Aorta (tissue), 5 donors: ENCODE measurements around the gene CACHD1. TPM values are rescaled to one million over a fixed set of nuclear protein-coding genes. Genes with fewer than 3 reads are reported as not detected.
"Not testable (repeated sequence)": the region's sequence is repeated elsewhere in the genome, so short reads cannot be mapped to it uniquely, and the experiment has no call there.

Experiments
- ATAC-seq: fragments of 200-7000 bp; cut with Tn5 transposase; one replicate; pipeline ENCODE4 v1.9.1; 2022; ENCODE audit warnings: moderate library complexity; ENCODE audit not compliant: low FRiP score
- DNase-seq, 2 donors: peaks; one replicate each; pipeline ENCODE4 v3.0.0-alpha.2; 2020
- H3K27ac ChIP-seq, 2 donors: one replicate each; pipeline ENCODE4 v1.5.1; 2013; ENCODE audit warnings: low read length in 2 of 2, mild to moderate bottlenecking in 2 of 2, moderate library complexity in 2 of 2, control low read depth in 1 of 2, inconsistent platforms in 1 of 2, low read depth in 1 of 2
- H3K27me3 ChIP-seq, 2 donors: one replicate each; pipeline ENCODE4 v1.6.1; 2013; ENCODE audit warnings: control low read depth in 1 of 2, low read length in 1 of 2, mild to moderate bottlenecking in 1 of 2, moderate library complexity in 1 of 2; ENCODE audit not compliant: insufficient read depth in 2 of 2, control insufficient read depth in 1 of 2
- H3K36me3 ChIP-seq, 2 donors: one replicate each; pipeline ENCODE4 v1.6.1; 2013; ENCODE audit warnings: control low read depth in 1 of 2, low read length in 1 of 2, mild to moderate bottlenecking in 1 of 2; ENCODE audit not compliant: insufficient read depth in 2 of 2, control insufficient read depth in 1 of 2
- H3K4me1 ChIP-seq, 2 donors: one replicate each; pipeline ENCODE4 v1.6.1; 2013; ENCODE audit warnings: low read length in 2 of 2, control low read depth in 1 of 2, mild to moderate bottlenecking in 1 of 2, moderate library complexity in 1 of 2; ENCODE audit not compliant: insufficient read depth in 2 of 2, control insufficient read depth in 1 of 2
- H3K4me3 ChIP-seq, 2 donors: one replicate each; pipeline ENCODE4 v1.5.1; 2013; ENCODE audit warnings: low read length in 2 of 2, control low read depth in 1 of 2, mild to moderate bottlenecking in 1 of 2
- H3K9me3 ChIP-seq: one replicate; pipeline ENCODE4 v1.6.1; 2013; ENCODE audit warnings: mild to moderate bottlenecking, low read length; ENCODE audit not compliant: control insufficient read depth
- WGBS, 2 donors: extraction: QIAGEN DNeasy Blood & Tissue Kit; methylation state at CpG; one replicate each; pipeline ENCODE4 v1.1.7; 2013; 5-methylcytosine and 5-hydroxymethylcytosine counted together
- intact Hi-C, 2 donors: fragments of 100-400 bp; cut with DNase I; formaldehyde crosslinking; loops; one replicate each; pipeline versions ENCODE4 v1.14.2 to v1.15.0; 2022
- polyA plus RNA-seq, 2 donors: library from polyadenylated mRNA; stranded (reverse); fragments of 200-250 nt; gene quantifications; one replicate each; pipeline ENCODE4 v1.2.3, GENCODE V29; 2013
- total RNA-seq, 2 donors: library from RNA; stranded (reverse); fragmentation: NEBNext Ultra II Directional; extraction: Animal tissue kit (Norgen Biotek cat#: 25700); gene quantifications; one replicate each; pipeline ENCODE4 v1.2.1, GENCODE V29; 2021
- donor health status: healthy with polysubstance abuse.
- donor health status: Bipolar disorder and iron deficiency.
- donor health status: DM: no; HTN: no; CAD: no.
- donor health status: DM: no; HTN: no; CAD: no.
- donor health status: DM: yes; HTN: yes; CAD: no.

CACHD1 gene
- total and polyA plus RNA-seq, 4 donors: 1.4 to 26.5 (median 5.0) TPM

DNA sequence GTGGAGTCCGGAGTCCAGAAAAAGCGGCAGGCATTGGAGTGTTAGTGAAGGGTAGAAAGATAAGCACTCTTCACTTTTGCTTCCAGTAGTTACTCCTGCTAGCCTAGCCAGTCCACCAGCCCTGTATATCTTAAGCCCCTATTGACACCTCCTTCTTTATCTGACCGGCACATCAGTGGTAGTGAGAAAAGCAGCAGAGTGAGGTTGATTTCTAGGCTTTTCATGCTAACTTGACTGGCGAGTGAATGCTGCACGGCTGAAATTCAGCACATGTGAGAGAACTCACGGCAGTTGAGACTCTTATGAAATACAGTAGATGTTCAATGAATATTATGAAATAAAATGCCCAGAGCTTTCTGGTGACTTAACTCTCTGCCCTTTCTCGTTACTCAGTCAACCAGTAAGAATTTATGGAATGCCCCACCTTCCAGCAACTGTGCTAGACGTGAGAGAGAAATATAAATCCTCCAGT, 128.2 kb downstream of the CACHD1 start:
- Histone ChIP-seq H3K9me3 (no peaks in the 10 kb centered on the region), H3K4me3 (no peak overlapping the region), H3K4me1 (no peaks in the 10 kb centered on the region), H3K27me3 (no peaks in the 10 kb centered on the region), H3K36me3 (no peaks in the 10 kb centered on the region), H3K27ac (no peak overlapping the region)
- no peak for ATAC-seq
- 77 to 79% methylated on average over 8 of the region's 8 CpGs for WGBS, 2 donors
- intact Hi-C loops: no loop called here
- DNase-seq: no peak

GRCh38 chr1:64599242-64599641, 129.3 kb downstream of the CACHD1 start:
- Histone ChIP-seq H3K36me3 (no peaks in the 10 kb centered on the region), H3K27me3 (no peaks in the 10 kb centered on the region), H3K4me3 (no peak overlapping the region), H3K4me1 (no peaks in the 10 kb centered on the region), H3K9me3 (no peaks in the 10 kb centered on the region), H3K27ac (no peak overlapping the region)
- intact Hi-C loops: no loop called here
- no peak for DNase-seq
- ATAC-seq: no peak
- 93 to 95% methylated on average over 3 of the region's 3 CpGs for WGBS, 2 donors

DNA sequence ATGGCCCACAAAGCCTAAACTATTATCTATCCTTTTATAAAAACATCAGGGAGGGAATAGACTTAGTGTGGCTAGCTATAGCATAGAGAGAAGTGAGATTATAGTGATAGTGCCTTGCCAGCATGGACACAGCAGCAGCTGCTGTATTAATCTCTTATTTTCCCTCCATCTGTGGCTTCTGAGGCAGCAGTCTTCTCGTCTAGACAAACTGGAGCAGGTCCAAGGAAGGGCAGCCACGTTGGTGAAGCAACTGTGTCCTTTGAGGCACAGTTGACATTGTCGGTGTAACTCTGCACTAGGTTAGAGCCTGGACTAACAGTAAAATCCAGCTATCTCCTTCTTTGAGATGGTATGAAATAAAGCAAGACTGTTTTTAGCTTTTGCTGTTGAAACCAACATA, 131.3 kb downstream of the CACHD1 start:
- 36 to 39% methylated on average over 3 of the region's 3 CpGs for WGBS, 2 donors
- no peak overlapping the region for H3K4me3 ChIP-seq
- H3K36me3 ChIP-seq: no peaks in the 10 kb centered on the region
- H3K27ac ChIP-seq: no peak overlapping the region
- ATAC-seq (no peak), DNase-seq (no peak)
- no peaks in the 10 kb centered on the region for H3K4me1 ChIP-seq
- no peaks in the 10 kb centered on the region for H3K9me3 ChIP-seq
- intact Hi-C loops: no loop called here
- H3K27me3 ChIP-seq: no peaks in the 10 kb centered on the region

DNA sequence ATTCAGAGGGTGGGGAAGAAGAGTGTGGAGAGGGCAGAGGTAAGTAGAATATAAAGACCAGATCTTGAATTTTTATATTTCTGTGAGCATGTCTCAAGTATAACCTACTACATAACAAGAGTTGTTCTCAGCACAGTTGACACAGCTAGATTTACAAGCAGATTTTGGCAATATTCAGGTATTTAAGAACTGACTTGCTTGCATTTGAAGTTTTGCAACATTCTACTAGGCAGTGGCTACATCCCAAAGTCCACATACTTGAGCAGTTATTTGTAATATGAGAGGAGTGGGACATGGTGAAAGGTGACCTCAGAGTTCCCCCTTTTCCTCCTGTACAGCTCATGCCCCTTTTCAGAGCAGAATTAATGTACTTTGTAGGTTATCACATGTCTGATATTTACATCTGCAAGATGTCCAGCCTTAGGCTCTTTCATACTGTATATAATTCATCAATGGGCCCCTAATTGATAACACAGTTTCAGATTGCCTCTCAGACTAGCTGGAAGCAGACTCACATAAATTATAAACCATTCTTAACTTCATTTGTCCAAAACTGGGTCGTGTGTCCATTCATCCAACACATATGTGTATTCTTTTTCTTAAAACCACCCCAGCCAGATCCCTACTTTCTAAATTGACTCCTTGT, 138.2 kb downstream of the CACHD1 start:
- Histone ChIP-seq H3K4me1 (no peaks in the 10 kb centered on the region), H3K27me3 (no peaks in the 10 kb centered on the region), H3K4me3 (no peak overlapping the region), H3K36me3 (no peaks in the 10 kb centered on the region), H3K9me3 (no peaks in the 10 kb centered on the region), H3K27ac (no peak overlapping the region)
- no peak for ATAC-seq
- intact Hi-C loops: no loop called here
- 66% methylated on average over 1 of the region's 1 CpG for WGBS, 2 donors
- no peak for DNase-seq

GRCh38 chr1:64608651-64609048, 138.7 kb downstream of the CACHD1 start:
- ATAC-seq (no peak), DNase-seq (no peak)
- Histone ChIP-seq H3K4me1 (no peaks in the 10 kb centered on the region), H3K36me3 (no peaks in the 10 kb centered on the region), H3K9me3 (no peaks in the 10 kb centered on the region), H3K4me3 (no peak overlapping the region), H3K27me3 (no peaks in the 10 kb centered on the region), H3K27ac (no peak overlapping the region)
- intact Hi-C loops: no loop called here
- 97 to 100% methylated on average over 6 of the region's 6 CpGs for WGBS, 2 donors

- H3K36me3 ChIP-seq, H3K27me3 ChIP-seq, intact Hi-C loops, H3K9me3 ChIP-seq, ATAC-seq, H3K27ac ChIP-seq, H3K4me3 ChIP-seq, H3K4me1 ChIP-seq, DNase-seq: not testable (repeated sequence)
- WGBS, 2 donors: 82 to 89% methylated on average over 3 of the region's 3 CpGs
Measured at GRCh38 chr1:64610950-64611349, 141.0 kb downstream of the CACHD1 start.

DNA sequence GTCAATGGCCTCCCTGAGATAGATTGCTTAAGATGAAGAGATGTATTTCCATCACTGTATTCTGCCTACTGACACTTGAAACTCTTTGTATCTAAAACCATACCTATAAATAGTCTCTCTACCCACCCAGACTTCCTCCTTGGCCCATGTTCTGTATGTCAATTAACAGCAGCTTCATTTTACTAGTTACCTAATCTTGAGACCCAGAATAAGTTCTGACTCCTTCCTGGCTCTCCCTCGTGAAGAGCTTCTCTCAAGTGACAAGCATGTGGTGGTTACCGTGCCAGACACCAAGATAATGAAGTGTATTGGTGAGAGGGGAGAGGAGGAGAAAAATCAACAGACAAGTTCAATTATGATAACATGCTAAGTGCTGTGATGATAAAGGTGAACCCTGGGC, 146.1 kb downstream of the CACHD1 start:
- Histone ChIP-seq H3K36me3 (no peaks in the 10 kb centered on the region), H3K9me3 (peaks cover 1% of the 10 kb centered on the region), H3K27ac (no peak overlapping the region), H3K27me3 (no peaks in the 10 kb centered on the region), H3K4me1 (no peaks in the 10 kb centered on the region), H3K4me3 (no peak overlapping the region)
- ATAC-seq (no peak), DNase-seq (no peak)
- intact Hi-C loops: no loop called here
- WGBS, 2 donors: 73% methylated on average over 2 of the region's 2 CpGs

DNA sequence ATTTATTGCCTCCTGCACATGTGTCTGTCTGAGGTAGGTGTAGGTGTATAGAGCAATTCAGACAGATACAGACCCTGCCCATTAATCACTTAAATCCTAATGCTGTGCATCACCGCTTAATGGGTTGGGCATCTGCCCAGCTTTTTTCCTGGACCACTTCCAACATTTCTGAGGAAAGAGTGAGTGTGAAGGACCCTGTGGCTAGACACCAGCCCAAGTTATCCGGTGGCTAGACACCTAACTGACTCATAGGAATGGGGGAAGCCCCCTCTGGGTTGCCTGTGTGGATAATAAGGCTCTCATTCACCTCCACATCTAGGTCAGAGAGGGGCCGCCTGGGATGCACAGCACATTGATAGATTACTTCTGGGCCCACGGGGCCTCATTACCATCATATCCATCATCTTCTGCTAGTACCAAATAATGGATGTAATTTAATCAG, 153.8 kb downstream of the CACHD1 start:
- DNase-seq (no peak), ATAC-seq (no peak)
- Histone ChIP-seq H3K4me3 (no peak overlapping the region), H3K4me1 (no peaks in the 10 kb centered on the region), H3K9me3 (no peaks in the 10 kb centered on the region), H3K27ac (no peak overlapping the region), H3K36me3 (no peaks in the 10 kb centered on the region), H3K27me3 (no peaks in the 10 kb centered on the region)
- WGBS, 2 donors: 29 to 54% methylated on average over 4 of the region's 4 CpGs
- intact Hi-C loops: no loop called here

DNA sequence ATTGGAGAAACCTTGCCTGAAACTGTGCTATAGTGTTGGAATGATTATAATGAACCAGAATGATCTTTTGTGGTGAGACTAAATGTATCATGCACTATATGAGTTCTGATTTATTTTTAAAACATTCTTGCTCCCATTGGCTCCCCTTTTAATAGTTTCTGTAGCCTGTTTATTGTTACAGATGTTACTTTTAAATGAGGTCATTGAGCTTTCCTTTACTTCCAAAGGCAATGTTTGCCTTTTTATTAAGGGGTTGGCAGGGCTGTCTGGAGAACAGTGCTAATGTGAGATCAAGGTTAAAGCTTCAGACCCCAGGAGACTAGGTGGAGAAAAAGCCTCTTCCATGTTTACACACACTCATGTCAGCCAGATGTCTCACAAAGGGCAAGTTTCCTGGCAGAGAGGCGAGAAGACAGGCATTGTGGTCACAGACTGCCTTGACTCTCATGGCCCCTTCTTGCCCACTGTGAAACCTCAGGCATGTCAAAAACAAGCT, 154.3 kb downstream of the CACHD1 start:
- H3K4me3 ChIP-seq: no peak overlapping the region
- DNase-seq: no peak
- intact Hi-C loops: no loop called here
- H3K4me1 ChIP-seq: no peaks in the 10 kb centered on the region
- 35 to 38% methylated on average over 1 of the region's 1 CpG for WGBS, 2 donors
- no peak overlapping the region for H3K27ac ChIP-seq
- no peaks in the 10 kb centered on the region for H3K27me3 ChIP-seq
- ATAC-seq: peak; percentile 26
- H3K36me3 ChIP-seq: no peaks in the 10 kb centered on the region
- no peaks in the 10 kb centered on the region for H3K9me3 ChIP-seq
